Testis (tissue), 3 donors: Measurements from ENCODE around the gene SSRP1. TPM values are rescaled to one million over a fixed set of nuclear protein-coding genes. Genes with fewer than 3 reads are reported as not detected.
A peak's percentile ranks its signal among the peaks of the same experiment; 100 is the strongest.

Source experiments
- DNase-seq: peaks from one replicate; pipeline ENCODE4 v3.0.0-alpha.2; 2019
- H3K27ac ChIP-seq, 2 donors: fragments of 200-600 bp; sonication (generic); one replicate each; pipeline ENCODE4 v1.5.1; 2019
- H3K27me3 ChIP-seq: fragments of 200-600 bp; sonication (generic); one replicate; pipeline ENCODE4 v1.5.1; 2019
- H3K36me3 ChIP-seq: fragments of 200-600 bp; sonication (generic); one replicate; pipeline ENCODE4 v1.5.1; 2017; ENCODE audit warnings: low read depth; ENCODE audit errors: missing control alignments
- H3K4me1 ChIP-seq: fragments of 200-600 bp; sonication (generic); one replicate; pipeline ENCODE4 v1.5.1; 2019
- H3K4me3 ChIP-seq, 2 donors: fragments of 200-600 bp; sonication (generic); one replicate each; pipeline ENCODE4 v1.5.1; 2017 to 2019
- H3K9me3 ChIP-seq: fragments of 200-600 bp; sonication (generic); one replicate; pipeline ENCODE4 v1.5.1; 2017
- CTCF ChIP-seq, 3 experiments: fragments of 450-650 bp in 2 of 3; fragments of 200-600 bp in 1 of 3; sonication (generic) in 1 of 3; IDR thresholded peaks; one replicate each; pipeline ENCODE4 v1.5.1; 2016 to 2019; ENCODE audit warnings: antibody characterized with exemption in 3 of 3, mild to moderate bottlenecking in 2 of 3, moderate library complexity in 1 of 3
- POLR2A ChIP-seq: fragments of 450-650 bp; IDR thresholded peaks from one replicate; pipeline ENCODE4 v1.6.1; 2017; ENCODE audit warnings: antibody characterized with exemption, mild to moderate bottlenecking, moderate library complexity
- WGBS, 2 donors: methylation state at CpG; one replicate each; pipeline ENCODE4 v1.1.5; 2018; 5-methylcytosine and 5-hydroxymethylcytosine counted together
- intact Hi-C: fragments of 100-400 bp; cut with DNase I; formaldehyde crosslinking; loops from one replicate; pipeline ENCODE4 v1.15.1; 2023; ENCODE audit warnings: low total_unique reads
- polyA plus RNA-seq: library from polyadenylated mRNA; stranded (reverse); fragments of 350-450 nt; fragmentation: Illumina TruSeq; extraction: RNeasy Lipid Tissue Mini Kit (QIAGEN cat#74804); gene quantifications from one replicate; pipeline ENCODE4 v1.2.3, GENCODE V29; 2014; ENCODE audit warnings: low read depth, low replicate concordance; ENCODE audit not compliant: insufficient read depth
- total RNA-seq, 2 donors: library from RNA; depleted of rRNA; stranded (reverse); fragments of >200 nt; gene quantifications; one replicate each; pipeline ENCODE4 v1.2.3, GENCODE V29; 2016

The SSRP1 gene
- total and polyA plus RNA-seq, 3 donors from 2014 or later = 89.1 to 111 (median 104) TPM

GRCh38 chr11:57314221-57314973, 21.3 kb downstream of the SSRP1 start:
- Histone ChIP-seq H3K4me1 (peaks cover 70% of the 10 kb centered on the region), H3K27ac (no peak overlapping the region), H3K4me3 (no peak overlapping the region)

GRCh38 chr11:57313788-57314135, 21.9 kb downstream of the SSRP1 start:
- peaks cover 71% of the 10 kb centered on the region for H3K4me1 ChIP-seq
- 61 to 80% methylated on average over 8 of the region's 8 CpGs for WGBS, 2 donors
- no peaks in the 10 kb centered on the region for H3K36me3 ChIP-seq
- DNase-seq = no peak
- no peak for TF ChIP-seq CTCF (IDR thresholded peaks at IDR 0.05)
- no peak for TF ChIP-seq POLR2A
- H3K27me3 ChIP-seq = no peaks in the 10 kb centered on the region
- no peak overlapping the region for H3K4me3 ChIP-seq
- no peaks in the 10 kb centered on the region for H3K9me3 ChIP-seq
- H3K27ac ChIP-seq = no peak overlapping the region
- intact Hi-C loops = no loop called here

More at GRCh38 chr11:57314221-57314973, 21.3 kb downstream of the SSRP1 start:
- intact Hi-C loops = no loop called here
- H3K36me3 ChIP-seq = no peaks in the 10 kb centered on the region
- 76 to 83% methylated on average over 15 of the region's 15 CpGs for WGBS, 2 donors
- no peak for DNase-seq
- TF ChIP-seq CTCF (IDR thresholded peaks at IDR 0.05) = no peak
- TF ChIP-seq POLR2A = no peak
- H3K9me3 ChIP-seq = no peaks in the 10 kb centered on the region
- H3K27me3 ChIP-seq = no peaks in the 10 kb centered on the region

GRCh38 chr11:57313071-57313787, 22.5 kb downstream of the SSRP1 start:
- H3K9me3 ChIP-seq = no peaks in the 10 kb centered on the region
- H3K36me3 ChIP-seq = no peaks in the 10 kb centered on the region
- H3K27me3 ChIP-seq = no peaks in the 10 kb centered on the region
- TF ChIP-seq CTCF (IDR thresholded peaks at IDR 0.05) (no peak), POLR2A (no peak)
- intact Hi-C loops = no loop called here
- no peak for DNase-seq
- H3K27ac ChIP-seq = peak overlapping the region in 1 of 2 donors; percentile 85
- H3K4me1 ChIP-seq = peaks cover 66% of the 10 kb centered on the region
- H3K4me3 ChIP-seq = no peak overlapping the region
- 65 to 70% methylated on average over 4 to 23 of the region's 26 CpGs for WGBS, 2 donors

GRCh38 chr11:57312511-57313021, 23.1 kb downstream of the SSRP1 start:
- H3K27me3 ChIP-seq = no peaks in the 10 kb centered on the region
- DNase-seq = no peak
- no peak for TF ChIP-seq CTCF (IDR thresholded peaks at IDR 0.05)
- no peak for TF ChIP-seq POLR2A
- WGBS, 2 donors = 80% methylated on average over 1 to 10 of the region's 10 CpGs
- H3K27ac ChIP-seq = peak overlapping the region; percentile 68 to 85
- intact Hi-C loops = no loop called here
- H3K9me3 ChIP-seq = no peaks in the 10 kb centered on the region
- H3K4me3 ChIP-seq = no peak overlapping the region
- H3K36me3 ChIP-seq = no peaks in the 10 kb centered on the region
- peaks cover 62% of the 10 kb centered on the region for H3K4me1 ChIP-seq
